Transverse colon (tissue), 4 donors: ENCODE results near the gene RAF1. TPM values are rescaled to one million over a fixed set of nuclear protein-coding genes. Genes with fewer than 3 reads are reported as not detected.
"Not testable (repeated sequence)": the region's sequence is repeated elsewhere in the genome, so short reads cannot be mapped to it uniquely, and the experiment has no call there.

Experiments
- DNase-seq: peaks from one replicate; pipeline ENCODE4 v3.0.0-alpha.2; 2019
- H3K27ac ChIP-seq, 4 donors: fragments of 200-600 bp; sonication (generic); 2 replicates each; pipeline ENCODE4 v1.5.1; 2016 to 2018; ENCODE audit warnings: inconsistent platforms in 4 of 4
- H3K27me3 ChIP-seq: fragments of 200-600 bp; sonication (generic); 2 replicates; pipeline ENCODE4 v1.5.1; 2017; ENCODE audit warnings: inconsistent platforms
- H3K36me3 ChIP-seq, 4 donors: fragments of 200-600 bp; sonication (generic); 2 replicates each; pipeline ENCODE4 v1.5.1; 2017 to 2019; ENCODE audit warnings: inconsistent platforms in 4 of 4
- H3K4me1 ChIP-seq, 4 donors: fragments of 200-600 bp; sonication (generic); 2 replicates each; pipeline ENCODE4 v1.5.1; 2017 to 2020; ENCODE audit warnings: inconsistent platforms in 4 of 4
- H3K4me3 ChIP-seq, 4 donors: fragments of 200-600 bp; sonication (generic); 1 replicate in 1 of 4; 2 replicates in 3 of 4; pipeline versions ENCODE4 v1.5.1 to v1.6.1; 2017 to 2019; ENCODE audit warnings: inconsistent platforms in 4 of 4
- H3K9me3 ChIP-seq, 2 donors: fragments of 200-600 bp; sonication (generic); 2 replicates each; pipeline ENCODE4 v1.5.1; 2017 to 2019; ENCODE audit warnings: inconsistent platforms in 2 of 2
- EP300 ChIP-seq: sonication (generic); formaldehyde crosslinking; IDR thresholded peaks from one replicate; pipeline ENCODE4 v1.6.1; 2017; ENCODE audit warnings: antibody characterized with exemption, low read depth
- POLR2A ChIP-seq: fragments of 450-650 bp; IDR thresholded peaks from one replicate; pipeline ENCODE4 v1.6.1; 2016; ENCODE audit warnings: antibody characterized with exemption, mild to moderate bottlenecking, moderate library complexity
- POLR2AphosphoS5 ChIP-seq, 3 donors: sonication (generic); formaldehyde crosslinking; IDR thresholded peaks; one replicate each; pipeline ENCODE4 v1.6.1; 2016; ENCODE audit warnings: antibody characterized with exemption in 3 of 3
- WGBS, 2 donors: methylation state at CpG; one replicate each; pipeline ENCODE4 v1.1.5; 2018; ENCODE audit warnings: low coverage in 1 of 2; 5-methylcytosine and 5-hydroxymethylcytosine counted together
- in situ Hi-C, 4 donors: fragments of 200-750 bp; cut with MboI; loops; one replicate each; pipeline versions ENCODE4 v1.15.0 to v1.15.1; 2017; ENCODE audit warnings: low sequenced_read_pairs in 3 of 4, low pct_ligation_motif_present in 1 of 4, low pct_unique_long_range_greater_than_20kb in 1 of 4
- intact Hi-C: fragments of 100-400 bp; cut with DNase I; formaldehyde crosslinking; loops from one replicate; pipeline ENCODE4 v1.15.1; 2023; ENCODE audit warnings: low total_unique reads
- total RNA-seq, 4 donors: library from RNA; depleted of rRNA; stranded (reverse); fragments of >200 nt; gene quantifications; one replicate each; pipeline ENCODE4 v1.1.0, GENCODE V29; 2016
- TF ChIP-seq, protein P1 (sequence below), 5 experiments: fragments of 200-600 bp in 3 of 5; fragments of 450-650 bp in 2 of 5; sonication (generic) in 3 of 5; IDR thresholded peaks; 1 replicate in 2 of 5; 2 replicates in 3 of 5; pipeline ENCODE4 v1.5.1; 2016 to 2017; ENCODE audit warnings: antibody characterized with exemption in 5 of 5, inconsistent platforms in 3 of 5, mild to moderate bottlenecking in 2 of 5, moderate library complexity in 1 of 5

The RAF1 gene
- total RNA-seq, 4 donors from 2014 or later: 98.4 to 283 (median 132) TPM

DNA sequence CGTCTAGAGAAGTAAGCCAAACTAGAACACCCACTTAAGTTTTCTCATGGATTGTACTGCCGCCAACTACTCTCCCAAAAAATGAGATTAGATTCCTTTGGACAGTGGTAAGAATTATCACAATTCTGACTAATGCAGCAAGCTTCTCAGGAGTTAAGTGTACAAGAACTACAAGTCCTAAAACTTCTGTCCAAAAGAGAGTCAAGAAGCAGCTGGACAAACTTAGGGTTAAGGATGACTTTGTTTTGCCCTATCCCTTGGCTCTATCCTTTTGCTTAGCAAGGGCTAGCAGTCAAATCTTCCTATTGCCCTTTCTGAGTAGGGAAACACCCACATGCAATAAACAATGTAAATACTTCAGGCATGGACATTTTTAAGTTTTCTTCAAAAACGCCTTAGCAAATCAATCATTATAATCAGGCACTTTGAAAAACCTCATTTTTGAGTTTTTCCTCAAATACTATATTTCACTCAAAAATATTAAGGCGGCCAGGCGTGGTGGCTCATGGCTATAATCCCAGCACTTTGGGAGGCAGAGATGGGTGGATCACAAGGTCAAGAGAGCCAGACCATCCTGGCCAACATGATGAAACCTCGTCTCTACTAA lies 19.5 kb downstream of the RAF1 start:
- Histone ChIP-seq H3K36me3 (no peaks in the 10 kb centered on the region), H3K27ac (peak overlapping the region in 3 of 4 donors; percentile 20 to 31 (median 31)), H3K9me3 (no peaks in the 10 kb centered on the region), H3K27me3 (no peaks in the 10 kb centered on the region), H3K4me3 (no peak overlapping the region), H3K4me1 (peaks cover 6 to 45% (median 40%) of the 10 kb centered on the region in 4 donors)
- TF ChIP-seq POLR2AphosphoS5 (IDR thresholded peaks at IDR 0.05) (no peak), POLR2A (no peak), EP300 (no peak)
- TF ChIP-seq, protein P1, sequence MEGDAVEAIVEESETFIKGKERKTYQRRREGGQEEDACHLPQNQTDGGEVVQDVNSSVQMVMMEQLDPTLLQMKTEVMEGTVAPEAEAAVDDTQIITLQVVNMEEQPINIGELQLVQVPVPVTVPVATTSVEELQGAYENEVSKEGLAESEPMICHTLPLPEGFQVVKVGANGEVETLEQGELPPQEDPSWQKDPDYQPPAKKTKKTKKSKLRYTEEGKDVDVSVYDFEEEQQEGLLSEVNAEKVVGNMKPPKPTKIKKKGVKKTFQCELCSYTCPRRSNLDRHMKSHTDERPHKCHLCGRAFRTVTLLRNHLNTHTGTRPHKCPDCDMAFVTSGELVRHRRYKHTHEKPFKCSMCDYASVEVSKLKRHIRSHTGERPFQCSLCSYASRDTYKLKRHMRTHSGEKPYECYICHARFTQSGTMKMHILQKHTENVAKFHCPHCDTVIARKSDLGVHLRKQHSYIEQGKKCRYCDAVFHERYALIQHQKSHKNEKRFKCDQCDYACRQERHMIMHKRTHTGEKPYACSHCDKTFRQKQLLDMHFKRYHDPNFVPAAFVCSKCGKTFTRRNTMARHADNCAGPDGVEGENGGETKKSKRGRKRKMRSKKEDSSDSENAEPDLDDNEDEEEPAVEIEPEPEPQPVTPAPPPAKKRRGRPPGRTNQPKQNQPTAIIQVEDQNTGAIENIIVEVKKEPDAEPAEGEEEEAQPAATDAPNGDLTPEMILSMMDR (IDR thresholded peaks at IDR 0.05): no peak
- WGBS, 2 donors: 59 to 63% methylated on average over 6 of the region's 6 CpGs
- intact Hi-C loops: no loop called here
- no peak for DNase-seq
- in situ Hi-C loops: no loop called here

DNA sequence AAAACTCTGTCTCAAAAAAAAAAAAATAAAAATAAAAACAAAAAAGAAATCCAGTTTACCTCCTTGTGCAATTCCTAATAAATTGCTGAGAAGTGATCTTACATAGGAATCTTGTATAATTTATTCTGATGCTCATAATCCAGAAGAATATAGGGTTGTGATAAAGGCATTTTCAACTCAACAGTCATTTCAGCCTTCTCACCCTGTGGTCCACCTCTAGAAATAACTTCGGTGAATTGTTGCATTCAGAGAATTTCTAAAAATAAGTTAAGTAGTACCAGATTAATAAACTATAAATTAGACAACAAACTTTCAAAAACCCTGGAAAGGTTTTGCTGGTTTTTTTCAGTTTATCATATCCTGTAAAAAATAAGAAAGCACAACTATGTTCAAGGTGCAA lies 20.2 kb downstream of the RAF1 start:
- WGBS, 2 donors: 0 to 27% methylated on average over 1 of the region's 1 CpG
- TF ChIP-seq, protein P1 (IDR thresholded peaks at IDR 0.05): no peak
- TF ChIP-seq POLR2AphosphoS5 (IDR thresholded peaks at IDR 0.05) (no peak), POLR2A (no peak), EP300 (no peak)
- DNase-seq: no peak
- H3K9me3 ChIP-seq: no peaks in the 10 kb centered on the region
- peak overlapping the region in 3 of 4 donors; percentile 28 to 40 (median 31) for H3K27ac ChIP-seq
- intact Hi-C loops (no loop called here), in situ Hi-C loops (no loop called here)
- H3K27me3 ChIP-seq: no peaks in the 10 kb centered on the region
- no peaks in the 10 kb centered on the region for H3K36me3 ChIP-seq
- no peak overlapping the region for H3K4me3 ChIP-seq
- peaks cover 6 to 44% (median 37%) of the 10 kb centered on the region in 4 donors for H3K4me1 ChIP-seq

- H3K4me3 ChIP-seq: no peak overlapping the region
- in situ Hi-C loops (no loop called here), intact Hi-C loops (no loop called here)
- peaks cover 9 to 43% (median 35%) of the 10 kb centered on the region in 4 donors for H3K4me1 ChIP-seq
- TF ChIP-seq POLR2A (no peak), EP300 (no peak), POLR2AphosphoS5 (IDR thresholded peaks at IDR 0.05) (no peak)
- TF ChIP-seq, protein P1 (IDR thresholded peaks at IDR 0.05): no peak
- H3K36me3 ChIP-seq: no peaks in the 10 kb centered on the region
- peak overlapping the region; percentile 24 to 40 (median 28) for H3K27ac ChIP-seq
- H3K9me3 ChIP-seq: no peaks in the 10 kb centered on the region
- no peaks in the 10 kb centered on the region for H3K27me3 ChIP-seq
- DNase-seq: no peak
Measured at GRCh38 chr3:12643010-12643380, 20.9 kb downstream of the RAF1 start.

GRCh38 chr3:12640853-12641252 lies 23.1 kb downstream of the RAF1 start:
- intact Hi-C loops, H3K4me3 ChIP-seq, H3K27ac ChIP-seq, H3K27me3 ChIP-seq, H3K9me3 ChIP-seq, H3K36me3 ChIP-seq, DNase-seq, in situ Hi-C loops: not testable (repeated sequence)
- H3K4me1 ChIP-seq: peaks cover 11 to 40% (median 28%) of the 10 kb centered on the region in 4 donors
- WGBS, 2 donors: 88 to 94% methylated on average over 4 to 5 of the region's 5 CpGs

DNA sequence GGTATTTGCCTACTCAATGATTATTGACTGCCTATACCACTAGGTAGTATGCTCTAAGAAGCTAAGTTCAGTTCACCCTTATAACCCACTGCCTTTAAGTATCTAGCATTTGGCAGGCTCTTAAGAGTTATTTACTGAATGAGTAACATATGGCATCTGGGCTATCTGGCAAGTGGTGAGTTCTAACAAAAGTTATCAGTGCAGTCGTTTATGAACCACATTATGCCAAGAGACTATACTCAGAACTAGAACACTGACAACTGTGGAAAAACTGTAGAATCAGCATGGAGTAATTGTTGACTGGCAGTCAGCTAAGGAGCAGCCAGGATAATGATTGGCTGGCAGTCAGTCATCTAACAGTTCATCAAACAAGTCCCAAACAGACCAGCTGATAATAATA lies 25.8 kb downstream of the RAF1 start:
- H3K36me3 ChIP-seq: no peaks in the 10 kb centered on the region
- H3K27me3 ChIP-seq: no peaks in the 10 kb centered on the region
- no peak for DNase-seq
- H3K27ac ChIP-seq: no peak overlapping the region
- H3K9me3 ChIP-seq: no peaks in the 10 kb centered on the region
- TF ChIP-seq, protein P1 (IDR thresholded peaks at IDR 0.05): no peak
- no peak for TF ChIP-seq POLR2A
- no peak for TF ChIP-seq EP300
- TF ChIP-seq POLR2AphosphoS5 (IDR thresholded peaks at IDR 0.05): no peak
- intact Hi-C loops (no loop called here), in situ Hi-C loops (no loop called here)
- 7% methylated on average over 1 of the region's 1 CpG; no CpG with 5 or more reads in 1 of the 2 donors for WGBS, 2 donors
- H3K4me1 ChIP-seq: peaks cover 5 to 15% (median 11%) of the 10 kb centered on the region in 4 donors
- H3K4me3 ChIP-seq: no peak overlapping the region
